OCI-LY7 (cell line): ENCODE data around the gene KLK10.

ENCODE experiments used
- CTCF ChIP-seq: fragments of 200-600 bp; sonication (generic); conservative IDR thresholded peaks from 2 replicates; pipeline ENCODE4 v1.5.1; 2014; ENCODE audit warnings: mild to moderate bottlenecking, antibody characterized with exemption, low read length, moderate library complexity, mixed read lengths
- EZH2phosphoT487 ChIP-seq: fragments of 200-600 bp; sonication (generic); IDR thresholded peaks from 2 replicates; pipeline ENCODE4 v1.6.1; 2018; ENCODE audit warnings: low read depth, borderline replicate concordance, mild to moderate bottlenecking, mixed run types, antibody characterized with exemption, low read length, moderate library complexity, mixed read lengths

GRCh38 chr19:51007488-51007887 lies 12.0 kb downstream of the KLK10 start:
- no peak for TF ChIP-seq CTCF
- no peak for TF ChIP-seq EZH2phosphoT487
